Ureter (tissue), 1 donor: ENCODE measurements around the gene CNGB1. TPM values are rescaled to one million over a fixed set of nuclear protein-coding genes. Genes with fewer than 3 reads are reported as not detected.
A peak's percentile ranks its signal among the peaks of the same experiment; 100 is the strongest.
"Not testable (repeated sequence)": the region's sequence is repeated elsewhere in the genome, so short reads cannot be mapped to it uniquely, and the experiment has no call there.

ENCODE experiments used
- DNase-seq: peaks from one replicate; pipeline ENCODE4 v3.0.0-alpha.2; 2020; ENCODE audit warnings: low spot score
- total RNA-seq: library from RNA; stranded (reverse); gene quantifications from one replicate; pipeline ENCODE4 v1.2.4, GENCODE V29; 2023
- donor health status: DM: yes; HTN: yes; CAD: no.

Gene CNGB1
- total RNA-seq, 1 donor from 2014 or later: 1.5 TPM

DNA sequence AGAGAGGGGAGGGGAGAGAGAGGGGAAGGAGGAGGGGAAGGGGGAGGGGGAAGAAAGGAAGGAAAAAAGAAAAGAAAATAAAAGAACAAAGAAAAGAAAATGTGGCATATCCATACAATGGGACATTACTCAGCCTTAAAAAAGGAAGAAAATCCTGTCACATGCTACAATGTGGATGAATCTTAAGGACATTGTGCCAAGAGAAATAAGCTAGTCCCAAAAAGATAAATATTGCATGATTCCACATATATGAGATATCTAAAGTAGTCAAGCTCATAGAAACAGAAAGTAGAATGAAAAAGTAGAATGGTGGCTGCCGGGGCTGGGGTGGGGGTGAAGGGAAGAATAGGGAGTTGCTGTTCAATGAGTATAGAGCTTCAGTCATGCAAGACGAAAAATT lies 40.4 kb downstream of the CNGB1 start:
- no peak for DNase-seq

DNA sequence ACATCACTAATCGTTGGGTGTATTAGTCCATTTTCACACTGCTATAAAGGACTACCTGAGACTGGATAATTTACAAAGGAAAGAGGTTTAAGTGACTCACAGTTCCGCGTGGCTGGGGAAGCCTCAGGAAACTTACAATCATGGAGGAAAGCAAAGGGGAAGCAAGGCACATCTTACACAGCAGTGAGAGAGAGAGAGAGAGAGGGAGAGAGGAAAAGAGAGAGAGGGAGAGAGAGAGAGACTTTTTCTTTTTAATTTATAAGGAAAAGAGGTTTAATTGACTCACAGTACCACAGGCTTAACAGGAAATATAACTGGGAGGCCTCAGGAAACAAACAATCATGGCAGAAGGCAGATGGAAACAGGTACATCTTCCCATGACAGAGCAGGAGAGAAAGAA lies 41.7 kb downstream of the CNGB1 start:
- no peak for DNase-seq

DNA sequence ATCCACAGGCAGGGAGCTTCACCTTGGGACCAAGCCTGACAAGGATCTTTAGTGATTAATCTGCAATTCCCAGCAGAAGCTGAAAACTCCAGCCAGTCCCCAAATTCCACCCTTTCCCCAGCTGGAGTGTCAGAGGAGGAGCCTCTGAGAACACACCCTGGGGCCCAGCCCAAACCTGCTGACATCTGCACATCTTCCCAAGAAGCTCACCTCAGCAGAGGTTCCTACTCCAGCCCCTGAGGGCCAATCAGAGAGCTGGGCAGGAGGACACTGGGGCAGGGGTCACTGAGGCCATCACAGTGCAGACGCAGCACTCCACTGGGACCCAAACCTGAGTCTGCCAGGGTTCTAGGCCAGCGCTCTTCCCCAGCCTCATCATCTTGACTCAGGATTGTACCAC lies 44.9 kb downstream of the CNGB1 start:
- DNase-seq: no peak

GRCh38 chr16:57925310-57925709 lies 45.6 kb downstream of the CNGB1 start:
- DNase-seq: no peak

- no peak for DNase-seq
These were observed 46.4 kb downstream of the CNGB1 start for GRCh38 chr16:57924514-57924913.

DNA sequence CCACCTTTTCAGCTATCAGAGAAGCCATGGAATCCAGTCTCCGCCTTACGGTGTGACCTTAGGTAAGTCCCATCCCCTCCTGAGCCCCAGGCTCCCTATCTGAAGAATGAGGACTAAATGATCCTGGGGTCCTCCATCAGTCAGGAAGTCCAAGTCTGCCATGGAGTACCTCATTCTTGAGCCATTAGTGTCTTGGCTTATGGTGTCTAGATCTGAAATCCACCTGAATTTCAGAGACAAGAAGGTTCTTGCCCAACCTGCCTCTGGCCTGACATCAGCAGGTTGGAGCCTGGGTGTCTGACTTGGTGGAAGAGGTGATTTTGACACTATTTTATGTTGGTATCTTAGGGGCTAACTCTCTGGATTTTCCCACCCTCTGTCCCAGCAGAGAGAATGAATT lies 47.1 kb downstream of the CNGB1 start:
- no peak for DNase-seq

DNA sequence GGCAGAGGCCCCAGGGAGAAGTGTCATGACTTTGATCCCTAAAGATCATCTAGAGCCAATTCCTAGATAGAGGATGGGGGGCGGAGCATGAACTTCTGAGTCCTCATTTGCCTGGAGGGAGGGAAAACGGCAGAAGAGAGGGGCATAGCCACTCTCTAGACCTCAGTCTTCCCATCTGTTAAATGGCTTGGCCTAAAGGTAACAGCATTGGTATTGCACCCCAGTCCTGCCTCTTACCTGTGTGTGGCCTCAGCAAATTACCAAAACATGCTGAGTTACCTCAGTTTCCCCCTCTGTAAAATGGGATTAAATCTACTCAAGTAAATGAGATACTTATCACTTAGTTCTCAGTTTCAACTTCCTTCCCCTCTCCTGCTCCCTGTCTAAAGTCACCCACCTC lies 47.5 kb downstream of the CNGB1 start:
- DNase-seq: no peak

DNA sequence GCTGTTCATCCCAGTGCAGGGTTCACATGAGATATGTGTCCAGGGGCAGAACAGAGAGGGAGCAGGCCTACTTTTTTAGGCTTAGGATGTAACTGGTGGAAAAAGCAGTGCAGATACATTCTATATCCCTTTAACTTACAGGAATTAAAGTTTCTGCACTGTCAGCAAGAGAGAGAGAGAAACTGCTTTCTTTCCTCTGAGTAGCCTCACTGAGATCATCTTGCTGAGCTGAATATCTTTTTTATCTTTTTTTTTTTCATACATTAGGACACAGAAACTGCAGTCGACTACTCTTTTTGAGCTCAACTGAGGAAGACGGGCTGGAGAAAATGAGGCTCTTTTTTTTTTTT lies 50.1 kb downstream of the CNGB1 start:
- no peak for DNase-seq

DNA sequence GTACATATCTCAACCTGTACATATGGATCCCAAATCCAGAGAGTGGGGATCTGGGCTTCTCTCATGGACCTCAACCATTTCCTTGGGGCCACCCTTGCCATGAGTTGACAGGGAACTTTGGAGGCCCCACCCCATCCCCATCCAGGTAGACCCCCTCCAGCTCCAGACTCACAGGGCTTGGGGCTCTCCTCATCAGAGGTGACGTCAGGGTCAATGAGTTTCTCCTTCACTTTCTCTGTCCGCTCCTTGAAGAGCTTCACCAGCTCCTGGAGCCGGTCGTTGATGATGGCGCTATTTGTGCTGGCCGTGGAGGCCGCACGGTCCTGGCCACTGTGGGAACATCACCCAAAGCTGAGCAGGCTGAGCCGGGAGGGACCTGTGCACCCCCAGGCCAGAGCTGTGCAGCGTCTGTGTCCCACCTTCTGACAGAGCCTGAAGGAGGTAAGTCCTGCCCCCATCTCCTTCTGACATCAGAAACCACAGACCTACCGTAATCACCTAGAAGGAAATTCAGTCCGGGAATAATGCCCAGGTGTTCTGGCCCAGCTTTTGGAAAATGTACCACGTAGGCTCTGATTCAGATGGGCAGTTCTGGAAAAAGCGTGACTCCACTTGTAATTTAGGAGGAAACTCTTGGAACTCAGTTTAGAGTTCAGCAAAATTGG lies 50.6 kb downstream of the CNGB1 start:
- DNase-seq: no peak

DNA sequence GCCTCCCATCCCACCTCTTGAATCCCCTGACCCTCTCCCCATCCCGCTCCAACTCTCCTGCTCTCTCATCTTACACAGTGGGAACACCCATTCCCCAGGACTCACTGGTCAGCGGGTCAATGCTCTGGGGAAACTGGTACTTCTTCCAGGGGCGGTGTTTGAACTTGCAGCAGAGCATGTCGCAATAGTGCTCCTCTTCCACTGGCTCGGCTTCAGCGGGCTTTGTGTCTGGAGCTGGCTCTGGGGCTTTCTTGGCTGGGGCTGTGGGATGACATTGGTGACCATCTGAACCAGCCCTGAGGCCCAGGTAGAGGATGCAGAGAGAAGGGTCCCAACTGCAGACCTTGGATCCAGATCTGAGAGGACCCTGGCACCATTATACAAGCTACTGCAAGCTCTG lies 51.9 kb downstream of the CNGB1 start:
- no peak for DNase-seq

- DNase-seq: no peak
These were observed 52.5 kb downstream of the CNGB1 start for GRCh38 chr16:57918444-57918843.

DNA sequence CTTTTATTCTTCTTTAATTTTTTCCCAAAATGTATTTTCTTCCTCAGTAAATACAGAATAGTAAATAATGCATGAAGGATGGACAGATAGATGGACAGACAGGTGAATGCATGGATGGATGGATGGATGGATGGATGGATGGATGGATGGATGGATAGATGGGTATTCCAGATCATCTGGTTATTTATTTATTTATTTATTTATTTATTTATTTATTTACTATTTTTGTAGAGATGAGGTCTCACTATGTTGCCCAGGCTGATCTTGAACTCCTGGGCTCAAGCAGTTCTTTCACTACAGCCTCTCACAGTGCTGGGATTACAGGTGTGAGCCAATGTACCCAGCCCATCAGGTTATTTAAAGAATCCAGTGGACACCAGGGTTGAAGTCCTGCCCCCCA lies 53.0 kb downstream of the CNGB1 start:
- DNase-seq: not testable (repeated sequence)

GRCh38 chr16:57917489-57917888 lies 53.4 kb downstream of the CNGB1 start:
- DNase-seq: not testable (repeated sequence)

- DNase-seq: peak; percentile 52
These were observed 54.0 kb downstream of the CNGB1 start for GRCh38 chr16:57916735-57917438.

DNA sequence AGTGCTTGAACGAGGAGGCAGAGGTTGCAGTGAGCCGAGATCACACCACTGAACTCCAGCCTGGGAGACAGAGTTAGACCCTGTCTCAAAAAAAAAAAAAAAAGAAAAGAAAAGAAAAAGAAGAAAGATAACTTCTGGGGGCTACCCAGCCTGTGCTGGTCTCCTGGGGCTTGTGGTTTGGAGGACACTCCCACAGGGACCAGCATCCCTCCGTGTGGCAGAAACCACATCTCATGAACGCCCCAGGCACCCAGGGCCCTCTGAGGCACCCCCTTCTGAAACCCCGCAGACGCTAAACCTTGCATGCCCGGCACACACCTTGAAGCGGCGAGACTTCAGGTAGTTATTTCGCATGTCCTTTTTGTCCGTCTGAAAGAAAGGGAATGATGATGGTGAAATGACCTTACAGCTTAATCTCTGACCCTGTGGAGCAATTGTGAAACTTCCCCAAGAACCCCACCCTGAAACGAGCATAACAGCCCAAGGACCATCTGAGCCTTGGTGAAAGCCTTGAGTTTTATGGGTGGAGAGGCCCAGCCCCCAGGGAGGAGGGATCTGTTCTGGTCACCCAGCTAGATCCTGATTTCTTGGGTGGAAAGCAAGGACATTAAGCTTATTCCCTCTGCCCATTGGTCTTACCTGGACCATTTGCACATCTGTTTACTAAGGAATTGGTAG lies 55.0 kb downstream of the CNGB1 start:
- no peak for DNase-seq

- no peak for DNase-seq
These were observed 55.7 kb downstream of the CNGB1 start for GRCh38 chr16:57915267-57915666.

- DNase-seq: no peak
These were observed 56.4 kb downstream of the CNGB1 start for GRCh38 chr16:57914244-57915173.

GRCh38 chr16:57912529-57913260 lies 58.2 kb downstream of the CNGB1 start:
- DNase-seq: no peak

DNA sequence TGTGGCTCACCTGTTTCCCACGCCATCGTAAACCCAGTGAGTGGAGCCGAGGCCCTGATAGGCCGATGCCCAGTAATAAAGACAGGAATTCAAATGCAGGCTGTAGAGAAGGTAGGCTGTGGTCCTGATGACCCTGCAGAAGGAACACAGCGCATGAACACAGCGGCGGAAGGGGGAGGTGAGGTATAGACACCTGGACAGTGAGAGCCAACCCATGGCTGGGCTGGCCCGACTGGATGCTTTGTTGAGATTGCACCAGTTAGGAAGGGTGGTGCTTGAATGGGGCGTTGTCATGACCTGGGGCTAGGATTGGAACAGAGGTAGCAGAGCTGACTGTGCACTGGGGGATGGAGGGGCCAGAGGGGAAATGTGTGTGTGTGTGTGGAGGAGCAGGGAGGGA lies 59.2 kb downstream of the CNGB1 start:
- no peak for DNase-seq

- DNase-seq: no peak
These were observed 60.2 kb downstream of the CNGB1 start for GRCh38 chr16:57910696-57911095.

- no peak for DNase-seq
These were observed 62.4 kb downstream of the CNGB1 start for GRCh38 chr16:57908409-57908987.
